Epidermal melanocyte (primary cell): ENCODE measurements around the gene CADM1.

Experiments
- DNase-seq: peaks from one replicate; pipeline ENCODE4 v3.0.0; 2011; ENCODE audit warnings: low spot score; ENCODE audit not compliant: insufficient read length

Gene CADM1

DNA sequence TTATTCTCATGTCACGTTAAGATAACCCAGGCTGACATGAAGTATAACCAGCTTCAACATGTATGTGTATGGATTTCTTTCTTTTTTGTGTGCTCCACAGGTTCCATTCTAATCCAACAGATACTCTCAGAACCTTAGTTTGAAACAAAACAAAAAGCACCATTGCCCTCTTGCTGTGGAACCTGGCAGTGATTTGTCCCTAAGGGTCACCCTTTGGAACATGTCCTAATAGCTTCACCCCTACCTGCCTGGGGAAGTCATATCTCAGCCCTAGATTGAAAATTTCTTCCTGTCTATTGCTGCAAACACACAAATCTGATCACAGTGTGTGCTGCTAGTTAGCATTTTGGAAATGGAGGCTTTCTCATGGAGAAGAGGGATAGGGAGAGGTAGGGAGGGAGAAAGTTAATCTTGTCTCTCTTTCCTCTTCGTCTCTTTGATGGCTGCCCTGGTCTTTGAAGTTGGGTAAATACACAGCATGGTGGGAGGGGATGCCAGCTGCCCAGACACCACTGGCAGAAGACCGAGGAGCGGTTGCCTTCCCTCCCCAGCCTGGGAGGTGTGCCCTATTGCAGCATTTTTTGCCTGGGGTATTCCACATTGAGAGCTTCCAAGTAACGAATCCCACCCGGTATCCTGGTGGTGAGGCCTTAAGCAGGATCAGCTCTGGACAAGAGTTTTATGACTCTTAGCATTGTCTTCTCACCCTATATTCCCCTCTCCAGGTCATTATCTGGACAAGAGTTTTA lies 11.6 kb upstream of the CADM1 start:
- DNase-seq: no peak

DNA sequence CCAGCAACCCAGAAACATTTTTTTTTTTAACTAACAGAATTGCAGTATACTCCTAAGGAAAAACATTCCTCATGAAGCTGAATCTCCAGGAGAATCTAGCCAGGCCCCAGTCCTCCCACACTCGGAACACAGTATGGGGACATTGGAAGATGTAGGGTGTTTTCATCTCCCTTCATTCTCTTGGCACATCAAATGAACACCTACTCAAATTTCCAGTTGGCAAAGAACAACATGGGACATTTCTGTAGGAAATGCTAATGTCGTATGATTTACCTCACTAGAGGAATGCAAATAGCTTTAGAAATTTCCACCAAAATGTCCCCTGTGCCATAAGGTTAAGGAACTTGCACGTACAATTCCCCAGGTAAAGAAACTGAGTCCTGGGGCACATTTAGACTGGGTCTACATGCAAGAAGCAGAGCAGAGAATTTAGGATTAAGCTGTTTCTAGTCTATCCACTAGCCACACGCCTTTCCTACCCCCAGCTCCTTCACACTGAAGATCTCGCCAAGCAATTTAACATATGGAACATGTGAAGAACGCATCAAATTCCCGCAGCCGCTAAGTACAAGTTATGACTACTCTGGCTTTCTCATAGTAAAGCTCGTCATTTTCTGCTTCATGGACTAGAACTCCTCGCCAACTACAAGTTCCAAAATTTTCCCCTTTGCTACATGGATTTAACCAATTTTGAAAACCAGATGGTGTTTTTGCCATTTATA lies 2.9 kb upstream of the CADM1 start:
- no peak for DNase-seq

DNA sequence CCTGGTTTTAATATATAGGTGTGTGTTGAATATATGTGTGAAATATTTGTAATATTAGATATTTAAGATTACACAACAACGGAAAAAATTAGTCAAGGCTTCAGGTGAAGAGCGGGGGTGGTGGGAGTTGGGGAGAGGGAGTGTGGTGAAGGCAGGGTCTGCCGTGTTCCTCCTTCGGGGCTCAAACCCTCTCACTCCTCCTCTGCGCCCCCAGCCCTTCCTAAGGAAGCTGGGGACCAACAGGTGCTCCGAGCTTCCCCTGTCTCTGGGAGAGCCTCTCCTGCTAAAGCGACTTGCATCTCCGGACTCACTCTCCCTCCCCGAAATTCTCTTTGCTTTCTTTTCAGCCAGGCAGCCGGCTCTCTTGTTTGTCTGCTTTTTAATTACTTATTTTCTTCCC lies 960 bp upstream of the CADM1 start:
- DNase-seq: no peak

DNA sequence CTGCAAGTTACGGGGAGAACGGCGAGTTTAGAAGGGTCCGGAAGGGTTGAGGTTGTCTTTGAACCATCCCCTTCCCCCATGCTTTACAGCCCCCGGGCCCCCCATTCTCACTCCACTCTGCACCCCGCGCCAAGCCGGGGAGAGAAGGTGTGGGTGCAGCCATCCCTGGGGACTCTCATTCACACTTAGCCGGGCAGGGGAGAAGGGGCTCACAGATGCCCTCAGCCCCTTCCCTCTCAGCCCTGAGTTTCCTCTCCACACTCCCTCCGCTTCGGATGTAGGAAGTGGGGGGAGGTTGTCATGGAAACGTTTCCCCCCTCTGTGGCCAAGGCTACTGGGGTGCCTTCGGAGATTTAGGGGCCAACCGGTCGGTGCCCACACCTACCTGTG lies 334 bp downstream of the CADM1 start:
- no peak for DNase-seq

DNA sequence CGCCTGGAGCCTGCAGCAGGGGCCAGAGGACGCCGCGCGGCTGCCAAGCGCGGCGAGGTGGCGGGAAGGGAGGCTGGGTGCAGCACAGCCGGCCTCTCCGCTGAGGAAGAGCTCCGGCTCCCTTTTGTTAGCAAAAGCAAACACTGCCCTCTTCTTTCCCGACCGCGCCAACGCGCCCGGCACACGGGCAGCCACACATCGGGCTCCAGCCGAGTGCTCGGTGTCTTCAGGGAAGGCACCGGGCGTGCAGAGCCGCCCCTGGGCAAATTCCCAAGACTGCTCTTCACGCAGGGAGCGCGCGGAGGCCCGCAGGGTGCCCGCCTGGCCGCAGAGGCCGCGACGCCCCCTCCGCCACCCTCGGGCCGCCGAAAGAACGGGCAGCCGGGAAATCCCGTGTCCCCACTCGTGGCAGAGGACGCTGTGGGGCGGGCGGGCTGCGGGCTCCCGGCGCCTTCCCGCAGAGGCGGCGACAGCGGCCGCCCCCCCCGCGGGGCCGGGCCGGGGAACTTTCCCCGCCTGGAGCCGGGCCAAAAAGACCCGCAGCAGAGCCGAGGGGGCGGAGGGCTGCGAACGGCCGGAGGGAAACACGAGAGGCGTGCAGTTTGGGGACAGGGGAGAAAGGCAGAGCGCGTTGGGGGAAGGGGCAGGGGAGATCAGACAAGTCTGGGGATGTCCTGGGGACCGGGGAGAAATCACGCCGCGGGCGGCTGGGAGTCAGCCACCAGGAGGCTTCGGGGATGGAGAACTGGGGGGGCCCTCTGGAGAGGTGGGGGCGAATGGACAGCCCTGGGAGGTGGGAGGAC lies 931 bp downstream of the CADM1 start:
- DNase-seq: peak; percentile 23

DNA sequence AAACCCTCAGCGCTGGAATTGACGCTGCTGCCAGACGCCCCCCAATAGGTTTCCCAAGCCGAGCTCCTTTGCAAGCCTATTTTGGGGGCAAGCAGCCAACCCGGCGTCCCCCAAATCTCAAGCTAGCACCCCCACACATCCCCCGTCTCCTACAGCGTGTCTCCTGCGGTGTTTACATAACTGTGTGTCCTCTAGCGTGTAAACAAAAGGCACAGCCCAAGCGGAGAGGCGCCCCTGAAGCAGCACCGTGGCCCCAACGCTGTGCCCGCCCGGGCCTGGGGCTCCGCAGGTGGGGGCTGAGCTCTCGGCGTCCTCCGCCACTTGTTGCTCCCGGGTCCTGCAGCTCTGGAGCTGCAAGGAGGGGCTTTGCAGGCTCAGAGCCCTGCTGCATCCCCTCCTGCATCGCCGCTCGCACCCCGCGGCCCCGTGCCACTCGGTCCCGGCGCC lies 1.6 kb downstream of the CADM1 start:
- DNase-seq: no peak

DNA sequence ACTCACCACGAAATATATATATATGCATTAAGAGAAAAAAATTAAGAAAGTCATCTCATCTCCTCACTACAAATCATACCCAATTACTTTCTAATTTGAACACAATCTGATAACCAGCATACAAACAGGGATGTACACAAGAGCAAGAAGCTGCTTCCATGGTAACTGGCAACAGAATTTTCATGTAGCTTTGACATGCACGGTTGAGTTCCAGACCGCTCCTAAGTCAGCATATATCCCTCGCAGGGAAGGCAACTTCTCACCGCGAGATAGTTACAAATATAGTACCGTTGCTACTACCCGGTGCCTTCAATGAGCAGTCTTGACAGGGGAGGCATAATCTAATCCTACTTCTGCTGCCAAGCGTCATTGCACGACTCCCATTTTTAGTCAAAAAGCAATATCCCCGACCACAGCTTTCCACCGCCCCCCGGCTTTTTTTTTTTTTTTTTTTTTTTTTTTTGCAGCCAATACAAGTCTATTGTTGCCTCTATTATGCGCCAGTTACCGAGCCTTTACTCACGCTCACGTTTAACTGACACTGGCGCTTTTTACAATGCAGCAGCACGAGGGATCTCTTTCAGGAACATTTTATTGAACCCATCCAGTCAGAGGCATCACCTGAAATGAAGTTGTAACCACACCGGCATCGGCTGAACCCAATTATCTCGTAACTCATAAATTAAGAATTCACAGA lies 2.2 kb downstream of the CADM1 start:
- no peak for DNase-seq

DNA sequence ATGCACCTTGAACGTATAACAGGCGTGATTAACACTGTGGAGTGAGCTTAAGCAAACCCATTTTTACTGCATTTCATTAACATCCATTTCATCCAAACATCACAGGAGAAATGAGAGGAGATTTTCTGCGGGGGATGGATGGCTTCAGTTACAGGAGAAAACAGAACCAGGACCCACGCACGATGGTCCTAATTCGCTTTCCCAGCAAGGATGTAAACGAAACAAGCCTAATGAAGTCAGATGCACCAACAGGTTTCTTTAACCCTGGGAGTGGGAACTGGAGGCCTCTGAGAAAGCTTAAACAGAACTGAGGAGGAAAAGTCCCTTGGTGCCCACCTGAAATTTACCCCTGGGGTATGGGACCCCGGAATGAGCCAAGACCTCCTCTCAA lies 2.7 kb downstream of the CADM1 start:
- DNase-seq: no peak

DNA sequence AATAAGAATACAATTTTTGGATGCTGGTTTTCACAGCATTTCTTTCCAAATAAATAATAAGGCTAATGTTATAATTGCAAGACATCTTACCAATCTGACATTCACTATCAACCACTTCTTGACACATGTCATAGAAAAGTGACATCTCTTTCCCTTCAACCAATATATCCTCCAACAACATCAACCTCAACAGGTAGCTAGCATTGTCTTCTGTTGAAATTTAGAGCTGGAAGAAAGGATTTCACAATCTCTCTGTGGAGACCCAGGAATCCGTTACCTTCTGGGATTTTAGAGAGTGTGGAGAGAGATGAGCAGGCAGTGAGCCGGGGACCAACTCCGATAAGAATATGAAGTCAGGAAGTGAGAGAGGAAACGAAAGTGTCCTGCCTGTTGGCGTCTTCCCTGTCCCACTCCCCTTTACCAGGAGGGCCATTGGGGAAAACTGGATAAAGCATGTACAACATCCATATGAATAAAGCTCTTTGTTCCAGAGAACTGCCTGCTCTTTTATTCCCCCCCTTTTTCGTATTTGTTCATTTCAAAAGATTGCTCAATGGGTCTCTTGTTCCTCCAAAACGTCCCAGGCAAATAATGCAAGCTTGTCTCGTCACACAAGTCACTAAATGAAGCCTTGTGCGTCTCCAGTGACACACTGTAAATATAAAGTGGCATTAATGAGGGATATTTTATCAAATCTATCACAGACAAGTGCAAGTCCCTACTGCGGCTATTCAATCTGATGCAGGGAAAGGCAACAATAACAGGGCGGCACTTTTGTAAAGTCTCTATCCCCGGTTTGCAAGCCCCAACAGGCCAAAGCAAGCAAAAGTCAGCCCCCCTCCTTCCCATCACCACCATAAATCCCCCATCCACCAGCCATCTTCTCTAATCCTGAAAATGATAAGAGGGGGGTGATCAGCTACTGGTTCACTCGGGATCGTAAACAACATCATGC lies 3.4 kb downstream of the CADM1 start:
- DNase-seq: peak; percentile 21

DNA sequence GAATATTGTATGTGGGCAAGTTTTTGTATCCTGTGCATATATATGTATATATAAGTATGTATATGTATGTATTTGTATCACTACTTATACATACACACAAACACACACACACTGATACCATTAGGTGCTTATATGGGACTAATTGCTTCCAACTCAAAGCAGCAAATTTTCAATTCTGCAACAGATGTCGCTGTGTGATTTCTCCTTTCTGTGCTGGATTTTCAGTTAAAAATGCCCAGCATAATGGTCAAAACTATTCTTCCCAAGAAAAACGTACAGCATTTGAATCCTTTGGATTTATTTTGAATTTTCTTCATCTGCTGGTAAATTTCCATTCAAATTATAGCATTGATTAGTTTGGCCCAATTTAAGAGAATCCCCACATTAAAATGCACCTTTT lies 4.3 kb downstream of the CADM1 start:
- DNase-seq: no peak

DNA sequence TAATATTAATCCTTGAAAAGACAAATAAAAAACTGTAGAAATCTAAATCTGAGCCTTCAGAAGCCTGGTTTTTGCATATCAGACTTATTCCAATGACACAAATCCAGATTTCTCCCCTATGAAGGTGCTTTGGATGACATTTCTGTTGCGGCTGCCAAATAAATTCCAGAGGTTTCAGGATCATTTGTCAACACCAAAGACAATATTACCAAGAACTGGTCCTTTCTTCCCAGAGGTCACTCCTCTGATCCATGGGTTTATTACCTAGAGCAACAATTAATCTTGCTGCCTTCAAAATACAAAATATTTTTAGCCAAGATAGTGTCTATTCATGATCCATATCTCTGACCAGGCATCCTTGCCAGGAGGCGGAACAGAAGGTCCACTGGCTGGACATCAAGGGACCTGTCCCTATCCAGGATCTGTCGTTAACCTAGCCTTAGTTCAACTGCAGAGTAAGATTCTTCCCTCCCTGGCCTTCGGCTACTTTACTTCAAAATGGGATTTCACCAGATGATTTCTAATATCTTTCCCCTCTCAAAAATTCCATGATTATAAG lies 4.9 kb downstream of the CADM1 start:
- no peak for DNase-seq

DNA sequence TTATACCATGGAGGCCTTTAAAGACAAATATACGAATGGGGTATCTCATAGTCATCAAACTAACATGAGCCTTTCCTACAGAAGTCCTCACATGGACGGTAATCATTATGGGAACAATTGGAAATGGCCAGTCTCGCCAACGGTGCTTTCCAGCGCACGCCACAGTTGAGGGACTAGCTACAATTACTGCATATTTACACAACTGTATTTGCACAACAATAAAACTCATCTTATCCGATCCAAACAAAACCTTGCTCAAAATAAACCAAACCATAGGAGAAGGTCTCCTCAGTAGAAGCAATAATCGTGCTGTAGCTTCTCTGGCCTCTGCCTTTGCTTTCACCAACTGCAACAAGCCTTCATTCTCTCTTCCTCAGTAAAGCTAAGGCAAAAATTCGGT lies 5.9 kb downstream of the CADM1 start:
- DNase-seq: no peak

DNA sequence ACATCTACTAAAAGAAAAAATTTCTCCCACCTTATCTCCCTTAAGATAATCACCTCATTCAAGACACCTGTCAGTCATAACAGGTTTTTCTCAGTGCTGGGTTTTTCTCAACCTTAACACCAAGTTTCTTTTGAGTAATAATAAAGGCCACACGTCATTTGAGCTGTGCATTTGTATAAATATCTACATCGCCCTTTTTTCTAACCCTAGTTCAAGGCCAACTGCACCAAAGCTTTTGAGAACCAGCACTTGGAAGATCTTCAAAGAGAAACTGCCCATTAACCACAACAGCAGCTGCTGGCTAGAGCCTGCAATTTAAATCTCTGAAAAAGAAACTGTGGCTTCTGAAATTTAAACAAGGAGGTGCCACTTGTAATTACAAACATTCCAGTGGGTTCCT lies 6.9 kb downstream of the CADM1 start:
- DNase-seq: no peak

DNA sequence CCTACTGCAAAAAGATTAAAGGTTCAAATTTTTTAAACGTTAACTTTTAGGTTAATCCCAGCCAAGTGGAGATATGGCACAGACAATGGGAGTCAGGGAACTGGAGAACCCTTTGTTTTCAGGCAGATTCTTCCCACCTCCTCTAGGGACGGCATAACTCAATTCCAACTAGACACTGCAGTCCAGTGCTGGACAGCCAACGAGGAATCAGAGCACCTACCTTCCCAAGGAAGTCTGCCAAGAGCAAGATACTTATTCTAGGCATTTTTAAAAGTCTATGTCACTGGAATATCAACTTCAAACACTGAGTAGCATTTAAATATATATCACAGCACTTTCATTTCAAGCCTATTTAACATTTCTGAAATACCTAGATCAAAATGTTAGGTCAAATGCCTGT lies 7.3 kb downstream of the CADM1 start:
- DNase-seq: no peak

DNA sequence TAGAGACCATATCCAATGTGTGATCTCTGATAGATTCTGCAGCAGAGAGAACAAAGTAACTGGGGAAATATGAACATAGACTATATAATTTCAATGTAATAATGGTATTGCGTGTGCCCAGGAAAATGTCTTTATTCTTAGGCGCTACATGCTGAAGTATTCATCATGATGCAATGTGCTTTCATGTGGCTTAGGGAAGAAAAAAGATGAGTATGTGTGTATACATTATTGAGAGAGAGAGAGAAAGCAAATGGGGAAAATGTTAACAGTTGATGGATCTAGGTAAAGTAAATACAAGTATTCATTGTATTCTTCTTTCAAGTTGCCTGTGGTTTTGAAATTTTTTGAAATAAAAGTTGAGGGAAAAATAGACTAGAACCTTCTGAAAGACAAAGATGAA lies 10.3 kb downstream of the CADM1 start:
- no peak for DNase-seq

DNA sequence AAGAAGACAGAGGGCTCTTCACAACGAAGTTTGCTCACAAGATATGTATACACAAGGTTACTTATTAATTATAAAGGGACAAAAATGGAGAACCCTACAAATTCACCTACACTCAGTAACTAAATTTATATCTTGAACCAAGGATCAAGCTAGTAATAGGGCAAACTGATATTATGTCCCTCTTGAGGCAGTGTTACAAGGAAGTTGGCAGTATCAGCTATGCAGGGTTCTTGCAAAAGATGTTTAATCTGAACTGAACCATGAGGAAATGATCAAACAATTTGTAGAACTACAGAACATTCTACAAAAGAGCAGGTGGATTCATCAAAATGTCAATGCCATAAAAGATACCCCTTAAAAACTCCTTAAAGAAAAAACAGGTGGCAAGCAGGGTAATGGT lies 10.7 kb downstream of the CADM1 start:
- no peak for DNase-seq

DNA sequence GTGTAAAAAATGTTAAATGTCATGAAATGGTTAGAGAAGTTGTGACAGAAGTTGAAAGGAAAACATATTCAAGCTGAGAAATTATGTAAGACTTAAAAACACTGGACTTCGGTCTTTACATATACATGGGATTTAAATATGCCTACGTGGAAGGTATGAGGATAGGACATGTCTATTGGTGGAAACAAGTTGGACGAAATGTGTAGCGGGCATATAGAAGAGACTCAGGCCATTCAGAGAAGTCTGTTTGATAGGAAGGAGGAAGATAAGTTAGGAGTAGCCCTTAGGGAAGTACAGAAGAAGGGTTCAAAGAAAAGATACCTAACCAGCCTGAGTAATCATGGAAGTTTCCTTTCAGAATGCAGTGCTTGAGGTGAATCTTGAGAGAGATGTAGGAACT lies 14.7 kb downstream of the CADM1 start:
- DNase-seq: no peak

DNA sequence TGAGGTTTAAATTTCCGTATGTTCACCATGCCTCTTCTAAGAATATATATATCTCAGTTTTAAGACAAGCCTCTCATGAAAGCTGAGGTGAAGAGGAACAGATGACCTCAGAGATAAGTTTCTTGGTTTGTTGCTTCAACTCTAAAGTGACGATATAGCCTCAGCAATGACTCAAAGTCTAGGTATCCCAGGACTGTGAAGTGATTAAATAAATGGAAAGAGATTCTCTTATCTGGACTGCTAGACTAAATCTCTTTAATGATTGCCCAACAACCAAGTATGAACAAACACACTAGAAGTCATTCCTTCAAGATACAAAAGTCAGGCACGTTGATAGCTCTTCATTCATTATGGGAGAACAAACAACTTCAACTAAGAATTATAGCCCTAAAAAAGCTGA lies 15.3 kb downstream of the CADM1 start:
- DNase-seq: no peak

DNA sequence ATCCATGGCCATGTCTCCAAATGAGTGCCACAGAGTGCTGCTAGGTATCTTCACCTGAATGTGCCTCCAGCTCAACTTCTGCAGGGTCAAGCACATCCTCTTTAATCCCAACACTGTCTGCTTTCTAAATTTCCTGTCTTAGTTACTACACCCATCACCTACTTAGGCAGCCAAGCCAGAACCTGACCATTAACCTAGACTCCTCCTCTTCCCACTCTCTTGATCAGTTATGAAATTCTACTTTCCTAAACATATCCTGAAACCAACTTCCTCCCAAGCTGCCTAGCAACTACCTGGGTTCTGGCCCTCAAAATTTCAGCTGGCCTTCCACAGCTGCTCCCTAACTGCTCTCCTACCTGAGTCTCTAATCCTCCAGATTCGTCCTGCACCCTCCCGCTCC lies 22.7 kb downstream of the CADM1 start:
- DNase-seq: no peak

DNA sequence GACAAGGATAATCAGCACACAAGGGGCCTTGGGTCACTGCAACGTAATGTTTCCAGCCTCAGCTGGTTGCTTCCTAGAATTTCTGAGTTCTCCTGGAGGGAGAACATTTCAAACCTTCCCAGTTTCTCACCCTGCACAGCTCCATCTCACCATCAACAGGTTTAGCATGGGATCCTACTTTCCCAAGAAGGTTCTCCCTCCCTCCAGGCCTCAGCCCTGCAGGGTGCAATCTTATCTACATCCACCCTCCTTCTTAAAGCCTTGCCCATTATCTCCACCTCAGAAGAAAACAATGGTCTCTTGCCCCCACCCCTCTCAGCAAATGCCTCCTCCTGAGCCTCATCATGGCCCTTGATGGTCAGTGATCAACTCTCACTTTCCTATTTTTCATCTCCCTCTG lies 23.6 kb downstream of the CADM1 start:
- no peak for DNase-seq
